Stomach (tissue), 9 donors: ENCODE data around the gene SUPT4H1. TPM values are rescaled to one million over a fixed set of nuclear protein-coding genes. Genes with fewer than 3 reads are reported as not detected.

Experiments used
- DNase-seq, 2 donors: peaks; one replicate each; pipeline versions ENCODE4 v3.0.0 to v3.0.0-alpha.2; 2013 to 2019
- H3K27ac ChIP-seq, 5 donors: fragments of 200-600 bp in 4 of 5; sonication (generic) in 4 of 5; one replicate each; pipeline ENCODE4 v1.5.1; 2013 to 2019; ENCODE audit warnings: mild to moderate bottlenecking in 1 of 5, moderate library complexity in 1 of 5
- H3K27me3 ChIP-seq, 3 donors: fragments of 200-600 bp; sonication (generic); one replicate each; pipeline ENCODE4 v1.5.1; 2017 to 2019; ENCODE audit warnings: mixed run types in 1 of 3
- H3K36me3 ChIP-seq, 4 donors: fragments of 200-600 bp; sonication (generic); 1 replicate in 3 of 4; 2 replicates in 1 of 4; pipeline ENCODE4 v1.5.1; 2016 to 2019
- H3K4me1 ChIP-seq, 4 donors: fragments of 200-600 bp; sonication (generic); one replicate each; pipeline ENCODE4 v1.5.1; 2016 to 2019
- H3K4me3 ChIP-seq, 4 donors: fragments of 200-600 bp; sonication (generic) in 3 of 4; one replicate each; pipeline ENCODE4 v1.5.1; 2016 to 2019; ENCODE audit warnings: mild to moderate bottlenecking in 1 of 4
- H3K9me3 ChIP-seq, 4 donors: fragments of 200-600 bp; sonication (generic); one replicate each; pipeline ENCODE4 v1.5.1; 2016 to 2019
- CTCF ChIP-seq, 7 experiments: fragments of 450-650 bp in 4 of 7; fragments of 200-600 bp in 3 of 7; sonication (generic) in 3 of 7; IDR thresholded peaks; one replicate each; pipeline ENCODE4 v1.5.1; 2016 to 2019; ENCODE audit warnings: antibody characterized with exemption in 7 of 7, control low read depth in 2 of 7, mild to moderate bottlenecking in 1 of 7
- EP300 ChIP-seq: sonication (generic); formaldehyde crosslinking; IDR thresholded peaks from one replicate; pipeline ENCODE4 v1.6.1; 2017; ENCODE audit warnings: antibody characterized with exemption
- POLR2A ChIP-seq, 4 donors: fragments of 450-650 bp; IDR thresholded peaks; one replicate each; pipeline ENCODE4 v1.6.1; 2016; ENCODE audit warnings: antibody characterized with exemption in 4 of 4, control low read depth in 2 of 4, mild to moderate bottlenecking in 1 of 4, moderate library complexity in 1 of 4
- POLR2AphosphoS5 ChIP-seq, 3 donors: sonication (generic); formaldehyde crosslinking; IDR thresholded peaks; one replicate each; pipeline ENCODE4 v1.6.1; 2016; ENCODE audit warnings: antibody characterized with exemption in 3 of 3
- WGBS, 5 donors: extraction: QIAGEN DNeasy Blood & Tissue Kit in 3 of 5; methylation state at CpG; one replicate each; pipeline versions ENCODE4 v1.1.5 to v1.1.7; 2013 to 2018; 5-methylcytosine and 5-hydroxymethylcytosine counted together
- intact Hi-C: fragments of 100-400 bp; cut with DNase I; formaldehyde crosslinking; loops from one replicate; pipeline ENCODE4 v1.15.1; 2023; ENCODE audit warnings: low total_unique reads
- polyA plus RNA-seq, 3 donors: library from polyadenylated mRNA; stranded (reverse); fragments of 200-250 nt; gene quantifications; one replicate each; pipeline ENCODE4 v1.2.3, GENCODE V29; 2013
- total RNA-seq, 5 donors: library from RNA; depleted of rRNA; stranded (reverse); fragments of >200 nt; gene quantifications; one replicate each; pipeline versions ENCODE4 v1.1.0 to v1.2.3, GENCODE V29; 2014 to 2016
- donor health status: healthy with polysubstance abuse.
- donor health status: Bipolar disorder and iron deficiency.
- donor health status: healthy.

SUPT4H1 gene
- total and polyA plus RNA-seq, 8 donors, result 6.7 to 80.9 (median 43.1) TPM

GRCh38 chr17:58339755-58340404 lies 12.1 kb downstream of the SUPT4H1 start:
- no peaks in the 10 kb centered on the region for H3K9me3 ChIP-seq
- H3K27ac ChIP-seq, result peak overlapping the region; percentile 60 to 93 (median 87)
- H3K27me3 ChIP-seq, result peaks cover 0 to 12% (median 0%) of the 10 kb centered on the region in 3 donors
- 79 to 87% (median 83%) methylated on average over 4 to 6 of the region's 6 CpGs for WGBS, 5 donors
- H3K36me3 ChIP-seq, result peaks cover 2 to 22% (median 16%) of the 10 kb centered on the region in 4 donors
- intact Hi-C loops, result no loop called here
- H3K4me3 ChIP-seq, result peak overlapping the region in 3 of 4 donors; percentile 14 to 22 (median 15)
- H3K4me1 ChIP-seq, result peaks cover 10 to 77% (median 39%) of the 10 kb centered on the region in 4 donors
- TF ChIP-seq POLR2A (IDR thresholded peaks at IDR 0.05) (no peak), POLR2AphosphoS5 (IDR thresholded peaks at IDR 0.05) (no peak), CTCF (IDR thresholded peaks at IDR 0.05) (no peak), EP300 (no peak)
- no peak for DNase-seq

GRCh38 chr17:58338841-58339754 lies 12.9 kb downstream of the SUPT4H1 start:
- no peak for TF ChIP-seq EP300
- TF ChIP-seq CTCF (IDR thresholded peaks at IDR 0.05), result no peak
- TF ChIP-seq POLR2A (IDR thresholded peaks at IDR 0.05), result no peak
- TF ChIP-seq POLR2AphosphoS5 (IDR thresholded peaks at IDR 0.05), result no peak
- H3K9me3 ChIP-seq, result no peaks in the 10 kb centered on the region
- DNase-seq, result peak in 1 of 2 donors; percentile 69
- H3K4me1 ChIP-seq, result peaks cover 10 to 77% (median 37%) of the 10 kb centered on the region in 4 donors
- peak overlapping the region in 3 of 4 donors; percentile 14 to 22 (median 15) for H3K4me3 ChIP-seq
- peaks cover 0 to 12% (median 0%) of the 10 kb centered on the region in 3 donors for H3K27me3 ChIP-seq
- H3K27ac ChIP-seq, result peak overlapping the region; percentile 60 to 93 (median 87)
- 42 to 49% (median 48%) methylated on average over 10 of the region's 10 CpGs for WGBS, 5 donors
- intact Hi-C loops, result no loop called here
- H3K36me3 ChIP-seq, result peaks cover 0 to 14% (median 8%) of the 10 kb centered on the region in 4 donors

- Histone ChIP-seq H3K4me1 (peaks cover 10 to 77% (median 32%) of the 10 kb centered on the region in 4 donors), H3K27me3 (peaks cover 0 to 15% (median 0%) of the 10 kb centered on the region in 3 donors), H3K27ac (peak overlapping the region; percentile 83 to 93 (median 87)), H3K36me3 (peaks cover 0 to 7% (median 2%) of the 10 kb centered on the region in 4 donors), H3K9me3 (no peaks in the 10 kb centered on the region), H3K4me3 (peak overlapping the region in 2 of 4 donors; percentile 14 to 22)
- TF ChIP-seq EP300 (no peak), POLR2AphosphoS5 (IDR thresholded peaks at IDR 0.05) (no peak), CTCF (IDR thresholded peaks at IDR 0.05) (no peak), POLR2A (IDR thresholded peaks at IDR 0.05) (no peak)
- no peak for DNase-seq
- intact Hi-C loops, result no loop called here
- WGBS, 5 donors, result 51 to 80% (median 58%) methylated on average over 3 of the region's 3 CpGs
Observed at GRCh38 chr17:58338454-58338840, 13.6 kb downstream of the SUPT4H1 start.
